Stomach (tissue), 9 donors: Measurements from ENCODE around the gene UNC5A. TPM values are rescaled to one million over a fixed set of nuclear protein-coding genes. Genes with fewer than 3 reads are reported as not detected.

Experiments used
- DNase-seq, 2 donors: peaks; one replicate each; pipeline versions ENCODE4 v3.0.0 to v3.0.0-alpha.2; 2013 to 2019
- H3K27ac ChIP-seq, 5 donors: fragments of 200-600 bp in 4 of 5; sonication (generic) in 4 of 5; one replicate each; pipeline ENCODE4 v1.5.1; 2013 to 2019; ENCODE audit warnings: mild to moderate bottlenecking in 1 of 5, moderate library complexity in 1 of 5
- H3K27me3 ChIP-seq, 3 donors: fragments of 200-600 bp; sonication (generic); one replicate each; pipeline ENCODE4 v1.5.1; 2017 to 2019; ENCODE audit warnings: mixed run types in 1 of 3
- H3K36me3 ChIP-seq, 4 donors: fragments of 200-600 bp; sonication (generic); 1 replicate in 3 of 4; 2 replicates in 1 of 4; pipeline ENCODE4 v1.5.1; 2016 to 2019
- H3K4me1 ChIP-seq, 4 donors: fragments of 200-600 bp; sonication (generic); one replicate each; pipeline ENCODE4 v1.5.1; 2016 to 2019
- H3K4me3 ChIP-seq, 4 donors: fragments of 200-600 bp; sonication (generic) in 3 of 4; one replicate each; pipeline ENCODE4 v1.5.1; 2016 to 2019; ENCODE audit warnings: mild to moderate bottlenecking in 1 of 4
- H3K9me3 ChIP-seq, 4 donors: fragments of 200-600 bp; sonication (generic); one replicate each; pipeline ENCODE4 v1.5.1; 2016 to 2019
- EP300 ChIP-seq: sonication (generic); formaldehyde crosslinking; IDR thresholded peaks from one replicate; pipeline ENCODE4 v1.6.1; 2017; ENCODE audit warnings: antibody characterized with exemption
- POLR2A ChIP-seq, 4 donors: fragments of 450-650 bp; IDR thresholded peaks; one replicate each; pipeline ENCODE4 v1.6.1; 2016; ENCODE audit warnings: antibody characterized with exemption in 4 of 4, control low read depth in 2 of 4, mild to moderate bottlenecking in 1 of 4, moderate library complexity in 1 of 4
- POLR2AphosphoS5 ChIP-seq, 3 donors: sonication (generic); formaldehyde crosslinking; IDR thresholded peaks; one replicate each; pipeline ENCODE4 v1.6.1; 2016; ENCODE audit warnings: antibody characterized with exemption in 3 of 3
- WGBS, 5 donors: extraction: QIAGEN DNeasy Blood & Tissue Kit in 3 of 5; methylation state at CpG; one replicate each; pipeline versions ENCODE4 v1.1.5 to v1.1.7; 2013 to 2018; 5-methylcytosine and 5-hydroxymethylcytosine counted together
- intact Hi-C: fragments of 100-400 bp; cut with DNase I; formaldehyde crosslinking; loops from one replicate; pipeline ENCODE4 v1.15.1; 2023; ENCODE audit warnings: low total_unique reads
- polyA plus RNA-seq, 3 donors: library from polyadenylated mRNA; stranded (reverse); fragments of 200-250 nt; gene quantifications; one replicate each; pipeline ENCODE4 v1.2.3, GENCODE V29; 2013
- total RNA-seq, 5 donors: library from RNA; depleted of rRNA; stranded (reverse); fragments of >200 nt; gene quantifications; one replicate each; pipeline versions ENCODE4 v1.1.0 to v1.2.3, GENCODE V29; 2014 to 2016
- TF ChIP-seq, protein P1 (sequence below), 7 experiments: fragments of 450-650 bp in 4 of 7; fragments of 200-600 bp in 3 of 7; sonication (generic) in 3 of 7; IDR thresholded peaks; one replicate each; pipeline ENCODE4 v1.5.1; 2016 to 2019; ENCODE audit warnings: antibody characterized with exemption in 7 of 7, control low read depth in 2 of 7, mild to moderate bottlenecking in 1 of 7
- donor health status: healthy with polysubstance abuse.
- donor health status: Bipolar disorder and iron deficiency.
- donor health status: healthy.

The UNC5A gene
- total and polyA plus RNA-seq, 8 donors = 0.08 to 0.72 (median 0.46) TPM; not detected in 4

DNA sequence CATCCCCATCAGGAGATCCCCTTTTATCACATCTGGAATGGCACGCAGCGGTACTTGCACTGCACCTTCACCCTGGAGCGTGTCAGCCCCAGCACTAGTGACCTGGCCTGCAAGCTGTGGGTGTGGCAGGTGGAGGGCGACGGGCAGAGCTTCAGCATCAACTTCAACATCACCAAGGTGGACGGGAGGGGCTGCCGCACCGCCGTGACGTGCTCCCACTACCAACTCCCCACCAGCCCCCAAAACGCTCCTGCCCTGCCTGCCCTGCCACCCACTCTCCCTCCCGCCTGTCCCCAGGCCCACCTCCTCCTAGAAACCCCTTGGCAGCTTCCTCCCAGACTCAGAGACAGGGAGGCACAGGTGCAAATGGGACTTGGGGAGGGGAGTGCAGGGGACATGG is 68.1 kb downstream of the UNC5A start:
- Histone ChIP-seq H3K4me1 (no peaks in the 10 kb centered on the region), H3K27ac (no peak overlapping the region), H3K27me3 (peaks cover 0 to 70% (median 36%) of the 10 kb centered on the region in 3 donors), H3K9me3 (no peaks in the 10 kb centered on the region), H3K36me3 (no peaks in the 10 kb centered on the region), H3K4me3 (no peak overlapping the region)
- WGBS, 5 donors = 65 to 76% (median 70%) methylated on average over 12 of the region's 12 CpGs; no CpG with 5 or more reads in 1 of the 5 donors
- DNase-seq = no peak
- intact Hi-C loops = no loop called here
- TF ChIP-seq POLR2AphosphoS5 (IDR thresholded peaks at IDR 0.05) = no peak
- no peak for TF ChIP-seq POLR2A (IDR thresholded peaks at IDR 0.05)
- TF ChIP-seq EP300 = no peak
- TF ChIP-seq, protein P1, sequence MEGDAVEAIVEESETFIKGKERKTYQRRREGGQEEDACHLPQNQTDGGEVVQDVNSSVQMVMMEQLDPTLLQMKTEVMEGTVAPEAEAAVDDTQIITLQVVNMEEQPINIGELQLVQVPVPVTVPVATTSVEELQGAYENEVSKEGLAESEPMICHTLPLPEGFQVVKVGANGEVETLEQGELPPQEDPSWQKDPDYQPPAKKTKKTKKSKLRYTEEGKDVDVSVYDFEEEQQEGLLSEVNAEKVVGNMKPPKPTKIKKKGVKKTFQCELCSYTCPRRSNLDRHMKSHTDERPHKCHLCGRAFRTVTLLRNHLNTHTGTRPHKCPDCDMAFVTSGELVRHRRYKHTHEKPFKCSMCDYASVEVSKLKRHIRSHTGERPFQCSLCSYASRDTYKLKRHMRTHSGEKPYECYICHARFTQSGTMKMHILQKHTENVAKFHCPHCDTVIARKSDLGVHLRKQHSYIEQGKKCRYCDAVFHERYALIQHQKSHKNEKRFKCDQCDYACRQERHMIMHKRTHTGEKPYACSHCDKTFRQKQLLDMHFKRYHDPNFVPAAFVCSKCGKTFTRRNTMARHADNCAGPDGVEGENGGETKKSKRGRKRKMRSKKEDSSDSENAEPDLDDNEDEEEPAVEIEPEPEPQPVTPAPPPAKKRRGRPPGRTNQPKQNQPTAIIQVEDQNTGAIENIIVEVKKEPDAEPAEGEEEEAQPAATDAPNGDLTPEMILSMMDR (IDR thresholded peaks at IDR 0.05) = no peak

DNA sequence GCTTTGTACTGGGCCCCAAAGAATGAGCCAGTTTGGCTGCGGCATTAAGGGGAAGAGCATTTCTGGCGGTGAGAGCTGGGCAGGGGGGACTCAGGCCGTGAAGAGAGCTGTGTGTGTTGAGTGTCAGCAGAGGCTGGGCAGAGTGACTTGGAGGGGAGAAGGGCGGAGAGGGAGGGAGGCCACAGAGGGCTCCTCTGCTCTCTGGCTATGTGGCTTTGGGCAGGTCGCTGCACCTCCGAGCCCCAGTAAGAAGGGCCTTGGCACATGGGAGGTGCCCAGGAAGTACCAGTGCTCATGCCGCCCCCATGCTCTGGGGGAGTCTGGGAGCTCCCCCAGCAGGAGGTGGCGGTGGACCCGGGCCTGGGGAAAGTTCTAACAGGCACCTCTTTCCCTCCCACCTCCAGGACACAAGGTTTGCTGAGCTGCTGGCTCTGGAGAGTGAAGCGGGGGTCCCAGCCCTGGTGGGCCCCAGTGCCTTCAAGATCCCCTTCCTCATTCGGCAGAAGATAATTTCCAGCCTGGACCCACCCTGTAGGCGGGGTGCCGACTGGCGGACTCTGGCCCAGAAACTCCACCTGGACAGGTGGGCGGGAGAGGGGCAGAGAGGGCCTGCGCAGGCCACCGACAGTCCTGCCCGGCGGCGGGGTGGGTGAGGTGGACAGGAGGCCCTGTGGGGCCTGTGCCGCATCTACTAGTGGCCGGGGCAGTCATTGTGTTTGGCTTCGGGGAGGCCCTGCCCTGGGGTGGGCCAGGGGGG is 68.7 kb downstream of the UNC5A start:
- WGBS, 5 donors = 70 to 85% (median 80%) methylated on average over 13 to 23 of the region's 23 CpGs
- Histone ChIP-seq H3K4me3 (no peak overlapping the region), H3K9me3 (no peaks in the 10 kb centered on the region), H3K4me1 (no peaks in the 10 kb centered on the region), H3K27me3 (peaks cover 0 to 64% (median 33%) of the 10 kb centered on the region in 3 donors), H3K36me3 (no peaks in the 10 kb centered on the region), H3K27ac (no peak overlapping the region)
- DNase-seq = no peak
- TF ChIP-seq, protein P1 (IDR thresholded peaks at IDR 0.05) = no peak
- TF ChIP-seq POLR2AphosphoS5 (IDR thresholded peaks at IDR 0.05) (no peak), EP300 (no peak), POLR2A (IDR thresholded peaks at IDR 0.05) (no peak)
- intact Hi-C loops = no loop called here

DNA sequence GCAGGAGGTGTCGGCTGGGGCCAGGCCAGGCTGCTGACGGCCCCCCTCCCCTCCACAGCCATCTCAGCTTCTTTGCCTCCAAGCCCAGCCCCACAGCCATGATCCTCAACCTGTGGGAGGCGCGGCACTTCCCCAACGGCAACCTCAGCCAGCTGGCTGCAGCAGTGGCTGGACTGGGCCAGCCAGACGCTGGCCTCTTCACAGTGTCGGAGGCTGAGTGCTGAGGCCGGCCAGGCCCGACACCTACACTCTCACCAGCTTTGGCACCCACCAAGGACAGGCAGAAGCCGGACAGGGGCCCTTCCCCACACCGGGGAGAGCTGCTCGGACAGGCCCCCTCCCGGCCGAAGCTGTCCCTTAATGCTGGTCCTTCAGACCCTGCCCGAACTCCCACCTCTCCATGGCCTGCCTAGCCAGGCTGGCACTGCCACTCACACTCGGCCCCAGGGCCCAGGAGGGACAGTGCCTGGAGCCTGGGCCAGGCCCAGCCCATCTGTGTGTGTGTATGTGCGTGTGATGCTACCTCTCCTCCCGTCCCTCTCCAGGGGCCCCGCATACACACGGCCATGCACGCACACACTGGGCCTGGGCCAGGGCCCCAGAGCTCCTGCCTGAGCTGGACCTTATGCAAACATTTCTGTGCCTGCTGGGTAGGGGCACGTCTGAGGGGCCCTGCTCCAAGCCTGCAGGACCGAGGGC is 69.5 kb downstream of the UNC5A start:
- WGBS, 5 donors = 54 to 84% (median 61%) methylated on average over 5 to 23 of the region's 23 CpGs
- peaks cover 0 to 56% (median 31%) of the 10 kb centered on the region in 3 donors for H3K27me3 ChIP-seq
- H3K9me3 ChIP-seq = no peaks in the 10 kb centered on the region

DNA sequence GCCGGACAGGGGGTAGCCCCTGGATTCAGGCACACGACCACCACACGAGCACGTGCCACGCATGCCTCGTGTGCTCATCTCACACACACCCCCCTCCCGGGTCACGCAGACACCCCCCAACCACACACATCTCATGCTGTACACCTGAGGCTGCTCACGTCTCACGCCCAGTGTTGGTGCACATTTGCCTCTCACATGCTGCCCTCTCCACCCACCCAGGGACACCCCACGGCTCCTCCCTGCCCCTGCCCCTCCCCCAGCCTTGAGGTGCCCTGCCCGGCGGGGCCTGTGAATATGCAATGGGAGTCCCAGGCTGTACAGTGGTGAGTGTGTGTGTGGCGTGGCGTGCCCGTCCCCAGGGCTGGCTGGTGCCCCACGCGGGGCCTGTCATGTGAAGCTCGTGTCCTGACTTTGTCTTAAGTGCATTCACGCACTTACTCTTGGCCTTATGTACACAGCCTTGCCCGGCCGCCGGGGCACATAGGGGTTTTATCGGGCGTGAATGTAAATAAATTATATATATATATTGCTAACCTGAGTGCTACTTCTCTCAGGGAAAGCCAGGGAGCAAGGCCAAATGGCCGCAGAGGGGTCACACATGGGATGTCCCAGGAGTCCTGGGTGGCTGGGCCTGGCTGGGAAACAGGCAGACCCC is 70.1 kb downstream of the UNC5A start:
- intact Hi-C loops = no loop called here
- TF ChIP-seq, protein P1 (IDR thresholded peaks at IDR 0.05) = no peak
- no peak for TF ChIP-seq POLR2A (IDR thresholded peaks at IDR 0.05)
- TF ChIP-seq POLR2AphosphoS5 (IDR thresholded peaks at IDR 0.05) = no peak
- TF ChIP-seq EP300 = no peak

More for the DNA sequence above, 69.5 kb downstream of the UNC5A start:
- Histone ChIP-seq H3K4me3 (no peak overlapping the region), H3K36me3 (no peaks in the 10 kb centered on the region), H3K27ac (no peak overlapping the region), H3K4me1 (no peaks in the 10 kb centered on the region)
- peak in 1 of 2 donors; percentile 57 for DNase-seq
- intact Hi-C loops = no loop called here
- TF ChIP-seq POLR2AphosphoS5 (IDR thresholded peaks at IDR 0.05) (no peak), POLR2A (IDR thresholded peaks at IDR 0.05) (no peak), EP300 (no peak)
- TF ChIP-seq, protein P1 (IDR thresholded peaks at IDR 0.05) = no peak

More for the DNA sequence above, 70.1 kb downstream of the UNC5A start:
- H3K4me1 ChIP-seq = no peaks in the 10 kb centered on the region
- peak in 1 of 2 donors; percentile 34 for DNase-seq
- H3K36me3 ChIP-seq = no peaks in the 10 kb centered on the region
- H3K27me3 ChIP-seq = peaks cover 0 to 50% (median 27%) of the 10 kb centered on the region in 3 donors
- H3K4me3 ChIP-seq = no peak overlapping the region
- no peak overlapping the region for H3K27ac ChIP-seq
- H3K9me3 ChIP-seq = no peaks in the 10 kb centered on the region
- 40 to 80% (median 67%) methylated on average over 8 to 26 of the region's 26 CpGs for WGBS, 5 donors
